Measurements from ENCODE around the gene PTPRM. TPM values are rescaled to one million over a fixed set of nuclear protein-coding genes. Genes with fewer than 3 reads are reported as not detected.

The PTPRM gene
- total and polyA plus RNA-seq, 2 experiments from 2014 or later: 30.9 to 62.8 TPM

GRCh38 chr18:8167026-8167425 is 599.9 kb downstream of the PTPRM start:
- no peaks in the 10 kb centered on the region for H3K9me3 ChIP-seq (ENCODE audit: low read depth)
- no peak overlapping the region for H3K9ac ChIP-seq
- no peak overlapping the region for H2AFZ ChIP-seq
- in situ Hi-C loops (cut with MboI): no loop called here
- H3K4me2 ChIP-seq (ENCODE audit: unreplicated experiment): no peak overlapping the region
- no peaks in the 10 kb centered on the region for H3K36me3 ChIP-seq (ENCODE audit: low read depth)
- H3K27ac ChIP-seq: no peak overlapping the region
- TF ChIP-seq EZH2phosphoT487 (IDR thresholded peaks at IDR 0.05; ENCODE audit: insufficient read depth, low read depth) (no peak), EZH2 (IDR thresholded peaks at IDR 0.05; ENCODE audit: insufficient read depth, poor library complexity, severe bottlenecking) (no peak)
- H3K27me3 ChIP-seq (replicated peaks; ENCODE audit: insufficient read depth): no peaks in the 10 kb centered on the region
- H3K4me1 ChIP-seq (ENCODE audit: insufficient read depth): no peaks in the 10 kb centered on the region
- no peaks in the 10 kb centered on the region for H3K79me2 ChIP-seq (ENCODE audit: insufficient read depth)
- DNase-seq: no peak
- H3K4me3 ChIP-seq: no peak overlapping the region
- WGBS, 2 experiments (ENCODE audit: low coverage in 1 of 2, low lambda C conversion rate in 2 of 2, missing lambda C conversion rate in 2 of 2): 94 to 97% methylated on average over 2 of the region's 2 CpGs
- H3F3A ChIP-seq (ENCODE audit: insufficient read depth): no peaks in the 10 kb centered on the region
- H4K20me1 ChIP-seq (ENCODE audit: insufficient read depth): no peaks in the 10 kb centered on the region
- H3K9me2 ChIP-seq (ENCODE audit: insufficient read depth): no peaks in the 10 kb centered on the region

GRCh38 chr18:8167673-8168072 is 600.6 kb downstream of the PTPRM start:
- no peak overlapping the region for H3K9ac ChIP-seq

GRCh38 chr18:8169722-8170121 is 602.6 kb downstream of the PTPRM start:
- no peak overlapping the region for H3K27ac ChIP-seq
- H3K9me3 ChIP-seq (ENCODE audit: low read depth): no peaks in the 10 kb centered on the region
- H3K9me2 ChIP-seq (ENCODE audit: insufficient read depth): no peaks in the 10 kb centered on the region
- DNase-seq: no peak
- no peak for TF ChIP-seq EZH2phosphoT487 (IDR thresholded peaks at IDR 0.05; ENCODE audit: insufficient read depth, low read depth)
- 91 to 92% methylated on average over 1 of the region's 1 CpG for WGBS, 2 experiments (ENCODE audit: low coverage in 1 of 2, low lambda C conversion rate in 2 of 2, missing lambda C conversion rate in 2 of 2)
- no peaks in the 10 kb centered on the region for H3K27me3 ChIP-seq (replicated peaks; ENCODE audit: insufficient read depth)
- no peaks in the 10 kb centered on the region for H3K36me3 ChIP-seq (ENCODE audit: low read depth)
- no peak overlapping the region for H3K4me3 ChIP-seq
- no peaks in the 10 kb centered on the region for H3K79me2 ChIP-seq (ENCODE audit: insufficient read depth)
- no peak overlapping the region for H3K9ac ChIP-seq
- no peak overlapping the region for H2AFZ ChIP-seq
- H3K4me1 ChIP-seq (ENCODE audit: insufficient read depth): no peaks in the 10 kb centered on the region
- H3F3A ChIP-seq (ENCODE audit: insufficient read depth): no peaks in the 10 kb centered on the region
- no peak overlapping the region for H3K4me2 ChIP-seq (ENCODE audit: unreplicated experiment)
- no peaks in the 10 kb centered on the region for H4K20me1 ChIP-seq (ENCODE audit: insufficient read depth)
- in situ Hi-C loops (cut with MboI): no loop called here

More at GRCh38 chr18:8167673-8168072, 600.6 kb downstream of the PTPRM start:
- H4K20me1 ChIP-seq (ENCODE audit: insufficient read depth): no peaks in the 10 kb centered on the region
- no peaks in the 10 kb centered on the region for H3K79me2 ChIP-seq (ENCODE audit: insufficient read depth)
- no peak overlapping the region for H3K4me3 ChIP-seq
- H3K27me3 ChIP-seq (replicated peaks; ENCODE audit: insufficient read depth): no peaks in the 10 kb centered on the region
- H3K36me3 ChIP-seq (ENCODE audit: low read depth): no peaks in the 10 kb centered on the region
- WGBS, 2 experiments (ENCODE audit: low coverage in 1 of 2, low lambda C conversion rate in 2 of 2, missing lambda C conversion rate in 2 of 2): 97 to 98% methylated on average over 4 of the region's 4 CpGs
- TF ChIP-seq EZH2phosphoT487 (IDR thresholded peaks at IDR 0.05; ENCODE audit: insufficient read depth, low read depth): no peak
- TF ChIP-seq EZH2 (IDR thresholded peaks at IDR 0.05; ENCODE audit: insufficient read depth, poor library complexity, severe bottlenecking): no peak
- in situ Hi-C loops (cut with MboI): no loop called here
- no peaks in the 10 kb centered on the region for H3K9me2 ChIP-seq (ENCODE audit: insufficient read depth)
- no peaks in the 10 kb centered on the region for H3F3A ChIP-seq (ENCODE audit: insufficient read depth)
- H3K4me2 ChIP-seq (ENCODE audit: unreplicated experiment): no peak overlapping the region
- H3K27ac ChIP-seq: no peak overlapping the region
- DNase-seq: no peak
- H3K9me3 ChIP-seq (ENCODE audit: low read depth): no peaks in the 10 kb centered on the region
- H2AFZ ChIP-seq: no peak overlapping the region
- no peaks in the 10 kb centered on the region for H3K4me1 ChIP-seq (ENCODE audit: insufficient read depth)

DNA sequence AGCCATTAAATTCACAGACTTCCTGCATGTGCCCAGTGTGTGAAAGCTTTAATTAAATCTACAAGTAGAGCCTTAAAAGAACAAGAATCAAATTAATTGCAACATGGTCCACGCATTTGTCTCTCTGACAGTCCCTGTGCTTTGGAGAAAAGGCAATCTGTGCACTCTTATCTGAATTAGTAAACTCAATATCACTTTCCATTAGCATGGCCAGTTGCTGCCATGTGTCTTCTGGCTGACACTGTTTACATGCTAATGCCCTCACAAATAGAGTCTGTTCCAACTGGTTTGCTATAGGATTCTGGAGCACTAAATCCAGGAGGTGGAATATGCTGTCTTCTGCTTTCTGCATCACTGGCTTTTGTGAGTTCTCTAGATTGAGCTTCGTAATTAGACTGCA is 607.7 kb downstream of the PTPRM start:
- Histone ChIP-seq H3K4me3 (no peak overlapping the region), H2AFZ (no peak overlapping the region), H3K4me1 (ENCODE audit: insufficient read depth) (no peaks in the 10 kb centered on the region), H3K9me2 (ENCODE audit: insufficient read depth) (no peaks in the 10 kb centered on the region), H3K36me3 (ENCODE audit: low read depth) (no peaks in the 10 kb centered on the region), H3K4me2 (ENCODE audit: unreplicated experiment) (no peak overlapping the region), H3K9ac (no peak overlapping the region), H3K27ac (no peak overlapping the region), H3K27me3 (replicated peaks; ENCODE audit: insufficient read depth) (no peaks in the 10 kb centered on the region), H3F3A (ENCODE audit: insufficient read depth) (no peaks in the 10 kb centered on the region), H4K20me1 (ENCODE audit: insufficient read depth) (no peaks in the 10 kb centered on the region), H3K9me3 (ENCODE audit: low read depth) (no peaks in the 10 kb centered on the region), H3K79me2 (ENCODE audit: insufficient read depth) (no peaks in the 10 kb centered on the region)
- DNase-seq: no peak
- in situ Hi-C loops (cut with MboI): no loop called here
- TF ChIP-seq EZH2 (IDR thresholded peaks at IDR 0.05; ENCODE audit: insufficient read depth, poor library complexity, severe bottlenecking) (no peak), EZH2phosphoT487 (IDR thresholded peaks at IDR 0.05; ENCODE audit: insufficient read depth, low read depth) (no peak)
- 96% methylated on average over 2 of the region's 2 CpGs for WGBS, 2 experiments (ENCODE audit: low coverage in 1 of 2, low lambda C conversion rate in 2 of 2, missing lambda C conversion rate in 2 of 2)

GRCh38 chr18:8175501-8176061 is 608.5 kb downstream of the PTPRM start:
- no peak overlapping the region for H3K9ac ChIP-seq
- H3K9me3 ChIP-seq (ENCODE audit: low read depth): no peaks in the 10 kb centered on the region
- H3K4me1 ChIP-seq (ENCODE audit: insufficient read depth): no peaks in the 10 kb centered on the region
- no peaks in the 10 kb centered on the region for H4K20me1 ChIP-seq (ENCODE audit: insufficient read depth)
- H2AFZ ChIP-seq: no peak overlapping the region
- in situ Hi-C loops (cut with MboI): no loop called here
- no peaks in the 10 kb centered on the region for H3K27me3 ChIP-seq (replicated peaks; ENCODE audit: insufficient read depth)
- 86 to 89% methylated on average over 7 of the region's 7 CpGs for WGBS, 2 experiments (ENCODE audit: low coverage in 1 of 2, low lambda C conversion rate in 2 of 2, missing lambda C conversion rate in 2 of 2)
- DNase-seq: no peak
- H3K36me3 ChIP-seq (ENCODE audit: low read depth): no peaks in the 10 kb centered on the region
- no peak for TF ChIP-seq EZH2 (IDR thresholded peaks at IDR 0.05; ENCODE audit: insufficient read depth, poor library complexity, severe bottlenecking)
- TF ChIP-seq EZH2phosphoT487 (IDR thresholded peaks at IDR 0.05; ENCODE audit: insufficient read depth, low read depth): no peak
- no peak overlapping the region for H3K27ac ChIP-seq
- no peaks in the 10 kb centered on the region for H3K9me2 ChIP-seq (ENCODE audit: insufficient read depth)
- no peak overlapping the region for H3K4me3 ChIP-seq
- H3K4me2 ChIP-seq (ENCODE audit: unreplicated experiment): no peak overlapping the region
- no peaks in the 10 kb centered on the region for H3K79me2 ChIP-seq (ENCODE audit: insufficient read depth)
- no peaks in the 10 kb centered on the region for H3F3A ChIP-seq (ENCODE audit: insufficient read depth)
